Stimulated activated CD8-positive, alpha-beta memory T cell treated with anti-CD3 and anti-CD28 coated beads, Interleukin-7, amount 100 ng/mL, for 24 hours (primary cell): ENCODE data around the gene RNF41.
"Not testable (repeated sequence)": the region's sequence is repeated elsewhere in the genome, so short reads cannot be mapped to it uniquely, and the experiment has no call there.

Experiments used
- DNase-seq: peaks from one replicate; pipeline ENCODE4 v3.0.0-alpha.2; 2020; ENCODE audit warnings: low read depth

The RNF41 gene

GRCh38 chr12:56208006-56208405 is 13.7 kb downstream of the RNF41 start:
- no peak for DNase-seq

DNA sequence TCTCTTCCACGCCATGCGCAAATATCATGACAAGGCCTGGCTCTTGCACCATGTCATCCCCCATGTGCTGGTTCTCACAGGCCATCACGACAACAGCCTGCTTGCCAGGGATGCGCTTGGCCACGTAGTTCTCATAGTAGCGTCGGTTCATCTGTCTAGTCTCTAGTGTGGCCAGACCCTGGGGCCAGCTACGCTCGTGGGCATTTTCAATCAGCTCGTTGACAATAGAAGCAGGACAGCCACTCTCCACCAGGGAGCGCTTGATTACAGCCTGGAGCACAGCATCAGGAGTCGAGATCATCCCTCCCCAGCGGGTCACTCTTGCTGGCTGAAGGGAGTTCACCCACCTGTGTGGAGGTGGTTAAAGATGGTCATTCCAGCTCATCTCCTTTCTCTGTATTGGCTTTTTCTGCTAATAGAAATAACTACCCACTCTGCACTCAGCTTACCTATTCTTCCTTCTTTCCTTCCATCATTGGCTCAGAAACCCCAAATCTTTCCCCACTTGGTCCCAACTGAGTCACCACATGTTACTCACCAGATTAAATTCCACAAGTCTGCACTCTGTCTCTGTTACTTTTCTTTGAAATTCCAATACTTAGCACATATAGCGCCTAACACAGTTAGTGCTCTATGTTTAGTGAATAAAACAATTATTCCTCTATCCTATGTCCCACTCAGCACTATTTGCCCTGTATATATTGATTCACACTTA is 15.1 kb downstream of the RNF41 start:
- DNase-seq = no peak

- DNase-seq = no peak
Observed at GRCh38 chr12:56205445-56205844, 16.3 kb downstream of the RNF41 start.

- DNase-seq = no peak
Observed at GRCh38 chr12:56204275-56204674, 17.4 kb downstream of the RNF41 start.

- no peak for DNase-seq
Observed at GRCh38 chr12:56202838-56203237, 18.9 kb downstream of the RNF41 start.

DNA sequence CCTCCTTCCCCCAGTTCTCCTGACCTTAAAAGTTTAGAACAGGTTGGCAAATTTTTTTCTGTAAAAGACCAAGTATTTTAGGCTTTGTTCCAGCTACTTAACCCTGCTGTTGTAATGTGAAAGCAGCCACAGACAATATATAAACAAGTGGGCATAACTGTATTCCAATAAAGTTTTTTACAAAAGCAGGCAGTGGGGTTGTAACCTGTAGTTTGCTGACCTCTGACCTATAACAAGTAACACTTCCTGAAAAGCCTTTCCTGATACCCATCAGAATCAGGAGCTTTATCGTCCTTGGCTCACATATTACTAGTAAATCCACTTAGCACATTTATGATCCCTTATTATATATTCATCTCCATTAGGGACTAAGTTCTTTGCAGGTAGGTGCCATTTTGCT is 19.4 kb downstream of the RNF41 start:
- DNase-seq = no peak

DNA sequence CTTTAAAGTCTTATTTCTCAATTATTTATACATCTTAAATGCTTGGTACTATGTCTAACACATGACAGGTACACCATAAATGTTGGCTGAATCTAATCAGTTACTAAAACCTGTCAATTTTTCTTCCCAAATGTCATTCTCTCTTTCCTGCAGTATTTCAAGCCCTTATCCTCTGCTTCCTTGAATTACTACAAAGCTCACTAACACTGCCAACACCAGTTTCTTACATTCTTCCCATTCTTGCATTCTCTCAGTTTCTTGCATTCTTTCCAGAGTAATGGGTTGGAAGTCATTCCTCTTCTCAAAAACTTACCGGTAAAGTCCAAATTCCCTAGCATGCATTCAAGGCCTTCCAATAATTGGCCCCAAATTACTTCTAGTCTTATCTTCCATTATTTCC is 22.9 kb downstream of the RNF41 start:
- no peak for DNase-seq

GRCh38 chr12:56197921-56198635 is 23.6 kb downstream of the RNF41 start:
- DNase-seq = no peak

DNA sequence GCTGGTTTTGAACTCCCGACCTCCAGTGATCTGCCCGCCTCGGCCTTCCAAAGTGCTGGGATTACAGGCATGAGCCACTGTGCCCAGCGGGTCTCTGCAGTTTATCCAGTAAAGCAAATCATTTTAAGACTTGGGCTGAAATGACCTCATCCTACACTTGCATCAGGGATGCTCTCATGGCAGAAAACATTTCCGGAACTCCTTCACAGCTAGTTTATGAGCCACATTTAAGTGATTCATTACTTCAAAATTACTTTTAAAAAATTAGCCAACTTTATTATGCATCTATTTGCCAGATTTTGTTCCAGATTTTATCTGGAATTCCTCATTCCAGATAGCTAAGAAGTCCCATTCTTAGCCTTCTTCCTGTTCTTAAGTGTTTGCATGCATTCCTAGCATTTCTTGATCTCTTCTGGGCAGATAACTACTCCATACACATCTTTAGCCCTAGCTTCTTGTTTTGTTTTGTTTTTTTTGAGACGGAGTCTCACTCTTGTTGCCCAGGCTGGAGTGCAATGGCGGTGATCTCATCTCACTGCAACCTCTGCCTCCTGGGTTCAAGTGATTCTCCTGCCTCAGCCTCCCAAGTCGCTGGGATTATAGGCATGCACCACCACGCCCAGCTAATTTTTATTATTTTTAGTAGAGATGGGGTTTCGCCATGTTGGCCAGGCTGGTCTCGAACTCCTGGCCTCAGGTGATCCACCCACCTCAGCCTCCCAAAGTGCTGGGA is 24.7 kb downstream of the RNF41 start:
- not testable (repeated sequence) for DNase-seq

GRCh38 chr12:56193025-56193578 is 28.6 kb downstream of the RNF41 start:
- peak; percentile 42 for DNase-seq

- DNase-seq = no peak
Observed at GRCh38 chr12:56192582-56192981, 29.1 kb downstream of the RNF41 start.

GRCh38 chr12:56190695-56191155 is 31.0 kb downstream of the RNF41 start:
- no peak for DNase-seq

DNA sequence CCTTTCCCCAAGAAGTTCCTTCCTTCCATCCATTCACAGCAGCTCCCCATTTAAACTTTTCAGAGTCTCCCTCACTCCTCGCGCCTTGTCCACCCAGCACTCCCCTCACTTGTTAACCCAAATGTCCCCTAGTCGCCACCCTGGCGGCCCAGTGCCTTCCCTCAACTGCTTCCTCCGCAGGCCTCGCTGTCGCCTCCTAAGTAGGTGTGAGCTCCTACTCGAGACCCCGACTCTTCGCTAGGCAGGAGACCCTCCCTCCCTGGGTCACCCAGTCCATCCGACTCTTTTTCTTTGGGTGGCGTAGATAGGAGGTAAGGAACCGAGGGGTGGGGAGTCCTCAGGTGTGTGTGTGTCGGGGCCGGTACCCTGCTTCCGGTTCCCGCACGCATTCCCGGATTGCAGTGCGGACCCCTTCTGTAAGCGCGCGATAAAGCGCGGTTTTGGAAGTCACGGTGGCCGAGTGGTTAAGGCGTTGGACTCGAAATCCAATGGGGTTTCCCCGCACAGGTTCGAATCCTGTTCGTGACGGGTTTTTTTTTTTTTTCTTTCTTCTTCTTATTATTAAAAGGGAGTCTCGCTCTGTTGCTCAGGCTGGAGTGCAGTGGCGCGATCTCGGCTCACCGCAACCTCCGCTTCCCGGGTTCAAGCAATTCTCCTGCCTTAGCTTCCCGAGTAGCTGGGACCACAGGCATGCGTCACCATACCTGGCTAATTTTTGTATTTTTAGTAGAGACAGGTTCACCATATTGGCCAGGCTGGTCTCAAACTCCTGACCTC is 31.6 kb downstream of the RNF41 start:
- DNase-seq = peak; percentile 88

- DNase-seq = peak; percentile 67
Observed at GRCh38 chr12:56189099-56189917, 32.4 kb downstream of the RNF41 start, which contains the start of gene SMARCC2. SMARCC2 (minus strand) TSS chr12:56189483; CDS start chr12:56189461, 22 bp downstream.

GRCh38 chr12:56188778-56189098 is 33.0 kb downstream of the RNF41 start:
- no peak for DNase-seq

GRCh38 chr12:56188131-56188777 is 33.5 kb downstream of the RNF41 start:
- no peak for DNase-seq

GRCh38 chr12:56186957-56187356 is 34.8 kb downstream of the RNF41 start:
- no peak for DNase-seq

GRCh38 chr12:56178347-56178746 is 43.4 kb downstream of the RNF41 start:
- DNase-seq = no peak

GRCh38 chr12:56172839-56173238 is 48.9 kb downstream of the RNF41 start:
- DNase-seq = no peak

DNA sequence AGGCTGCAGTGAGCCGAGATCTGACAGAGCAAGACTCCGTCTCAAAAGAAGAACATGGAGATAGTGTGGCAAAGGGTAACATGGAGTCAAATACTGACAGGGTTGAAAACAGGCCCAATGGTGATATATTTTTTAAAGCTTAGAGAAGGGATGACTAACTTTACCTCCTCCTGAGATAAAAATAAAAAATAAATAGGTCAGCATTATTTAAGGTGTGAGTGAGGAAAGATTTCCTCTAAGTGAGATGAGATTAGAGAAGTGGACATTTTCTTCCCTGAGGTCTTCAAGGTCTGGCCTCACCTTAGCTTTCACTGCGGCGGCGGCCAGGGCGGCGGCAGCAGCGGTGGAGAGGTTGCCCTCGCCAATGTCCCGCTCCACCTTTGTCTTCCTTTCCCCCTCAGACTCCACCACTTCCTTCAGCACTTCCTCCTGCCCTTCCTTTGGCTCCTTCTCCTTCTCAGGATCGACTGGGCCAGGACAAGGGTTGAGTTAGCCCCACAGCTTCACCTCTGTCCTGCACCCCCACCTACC is 52.4 kb downstream of the RNF41 start:
- no peak for DNase-seq
